Suprapubic skin (tissue), 4 donors: ENCODE results near the gene CSF1R.

Source experiments
- CTCF ChIP-seq, 2 donors: fragments of 200-600 bp in 1 of 2; fragments of 450-650 bp in 1 of 2; sonication (generic) in 1 of 2; IDR thresholded peaks; one replicate each; pipeline ENCODE4 v1.5.1; 2016 to 2019; ENCODE audit warnings: antibody characterized with exemption in 2 of 2, mild to moderate bottlenecking in 1 of 2, moderate library complexity in 1 of 2
- EP300 ChIP-seq: sonication (generic); formaldehyde crosslinking; IDR thresholded peaks from one replicate; pipeline ENCODE4 v1.6.1; 2017; ENCODE audit warnings: antibody characterized with exemption
- POLR2AphosphoS5 ChIP-seq, 3 donors: sonication (generic); formaldehyde crosslinking; IDR thresholded peaks; one replicate each; pipeline ENCODE4 v1.6.1; 2017; ENCODE audit warnings: antibody characterized with exemption in 3 of 3

GRCh38 chr5:150111122-150111521 lies 24.8 kb upstream of the CSF1R start:
- TF ChIP-seq CTCF (IDR thresholded peaks at IDR 0.05) (no peak), POLR2AphosphoS5 (IDR thresholded peaks at IDR 0.05) (no peak), EP300 (no peak)
